ENCODE results near the gene DEDD. TPM values are rescaled to one million over a fixed set of nuclear protein-coding genes. Genes with fewer than 3 reads are reported as not detected.
A peak's percentile ranks its signal among the peaks of the same experiment; 100 is the strongest.

DEDD gene
- polyA plus RNA-seq, 3 donors = 47.6 to 57.0 (median 55.1) TPM

DNA sequence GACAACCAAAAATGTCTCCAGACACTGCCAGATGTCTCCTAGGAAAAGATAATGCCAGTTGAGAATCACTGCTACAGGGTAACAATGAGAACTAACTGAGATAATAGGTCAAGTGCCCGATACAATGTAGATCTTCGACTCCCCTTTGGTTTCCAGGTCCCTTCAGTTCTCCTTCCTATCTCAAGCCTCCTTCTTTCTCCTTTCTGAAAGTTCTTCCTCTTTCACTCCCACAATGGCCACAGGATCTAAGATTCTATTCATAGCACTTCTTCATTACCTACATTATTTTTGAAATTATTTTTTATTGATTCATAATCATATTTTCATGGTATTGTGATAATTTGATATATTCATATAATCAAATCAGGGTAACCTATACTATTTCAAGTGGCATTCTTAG lies 20.9 kb downstream of the DEDD start:
- no peak for DNase-seq (ENCODE audit: extremely low read depth in 1 of 11, low read depth in 9 of 11, low spot score in 4 of 11)

DNA sequence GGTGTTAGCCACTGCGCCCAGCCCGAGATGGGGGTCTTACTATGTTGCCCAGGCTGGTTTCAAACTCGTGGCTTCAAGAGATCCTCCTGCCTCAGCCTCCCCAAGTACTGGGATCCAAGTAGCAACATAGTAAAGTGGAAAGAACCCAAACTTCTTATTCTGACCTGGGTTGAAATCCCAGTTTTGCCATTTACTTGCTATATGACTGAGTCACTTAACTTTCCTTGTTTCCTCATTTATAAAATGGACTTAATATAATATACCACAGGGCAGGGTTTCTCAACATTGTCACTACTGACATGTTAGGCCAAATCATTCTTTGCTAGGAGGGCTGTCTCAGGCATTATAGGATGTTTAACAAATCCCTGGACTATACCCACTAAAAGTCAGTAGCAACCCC lies 21.4 kb downstream of the DEDD start:
- no peak for DNase-seq (ENCODE audit: extremely low read depth in 1 of 11, low read depth in 9 of 11, low spot score in 4 of 11)

DNA sequence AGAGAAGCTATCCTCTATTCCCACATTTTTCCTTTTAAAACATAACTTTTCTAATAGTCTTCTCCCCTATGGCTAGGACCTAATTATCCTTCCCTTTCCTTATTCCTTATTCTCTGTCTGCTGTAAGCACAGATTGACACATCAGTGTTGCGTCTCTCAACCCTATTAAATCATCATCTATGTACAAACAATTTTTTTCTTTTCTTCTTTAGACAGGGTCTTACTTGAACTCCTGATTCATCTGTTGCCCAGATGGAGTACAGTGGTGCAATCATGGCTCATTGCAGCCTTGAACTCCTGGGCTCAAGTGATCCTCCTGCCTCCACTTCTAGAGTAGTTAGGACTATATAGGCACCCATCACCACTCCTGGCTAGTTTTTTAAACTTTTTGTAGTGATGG lies 26.0 kb downstream of the DEDD start:
- DNase-seq (ENCODE audit: extremely low read depth in 1 of 11, low read depth in 9 of 11, low spot score in 4 of 11) = no peak

DNA sequence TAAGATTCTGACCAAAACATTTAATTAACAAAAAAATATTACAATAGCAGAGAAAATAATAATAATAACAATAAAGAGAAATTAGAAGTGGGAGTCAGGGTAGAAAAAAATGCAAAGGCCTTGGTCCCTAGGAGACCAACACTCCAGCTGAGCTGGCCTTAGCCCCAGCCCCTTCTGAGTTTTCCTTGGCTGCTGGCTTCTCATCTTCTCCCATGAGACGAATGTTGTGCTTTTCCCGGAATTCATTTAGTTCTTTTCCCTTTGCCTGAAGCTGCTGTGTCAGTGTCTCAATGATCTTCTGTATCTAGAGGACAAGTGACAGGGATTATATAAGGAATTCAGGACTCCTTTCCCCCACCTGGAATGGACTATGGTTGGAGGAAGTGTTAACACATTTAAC lies 31.9 kb downstream of the DEDD start:
- no peak for DNase-seq (ENCODE audit: extremely low read depth in 1 of 11, low read depth in 9 of 11, low spot score in 4 of 11)

DNA sequence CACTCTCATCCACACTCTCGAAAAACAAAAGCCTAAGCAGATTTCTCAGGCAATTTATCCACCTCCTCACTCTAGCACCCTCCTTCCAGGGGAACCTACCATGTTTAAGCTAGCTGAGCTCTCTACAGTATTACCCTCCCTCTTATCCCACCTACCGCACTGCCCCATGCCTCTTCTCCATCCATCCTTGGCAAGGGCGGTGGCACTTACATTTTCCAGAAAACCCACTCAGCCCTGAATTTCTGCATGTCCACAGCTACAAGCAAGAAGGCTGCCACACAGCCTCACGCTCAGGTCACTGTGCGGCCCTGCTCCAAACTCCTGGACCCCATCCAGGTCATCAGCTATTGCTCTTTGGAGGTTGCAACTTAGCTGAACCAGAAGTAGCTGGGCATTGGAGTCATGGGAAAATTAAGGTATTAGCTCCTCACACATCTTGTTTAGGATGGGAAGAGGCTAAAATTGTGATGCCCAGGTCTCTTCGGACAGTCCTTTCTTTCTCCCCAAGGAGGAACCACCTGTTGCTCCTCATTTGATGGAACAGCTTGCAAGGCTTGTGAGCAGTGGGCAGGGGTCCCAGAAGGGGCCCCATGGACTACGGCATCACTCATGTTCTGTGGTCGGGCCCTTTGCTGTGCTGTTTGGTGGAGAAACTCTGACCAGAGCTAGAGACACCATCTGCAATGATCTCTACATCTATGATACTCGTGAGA lies 33.2 kb downstream of the DEDD start:
- no peak for DNase-seq (ENCODE audit: extremely low read depth in 1 of 11, low read depth in 9 of 11, low spot score in 4 of 11)

DNA sequence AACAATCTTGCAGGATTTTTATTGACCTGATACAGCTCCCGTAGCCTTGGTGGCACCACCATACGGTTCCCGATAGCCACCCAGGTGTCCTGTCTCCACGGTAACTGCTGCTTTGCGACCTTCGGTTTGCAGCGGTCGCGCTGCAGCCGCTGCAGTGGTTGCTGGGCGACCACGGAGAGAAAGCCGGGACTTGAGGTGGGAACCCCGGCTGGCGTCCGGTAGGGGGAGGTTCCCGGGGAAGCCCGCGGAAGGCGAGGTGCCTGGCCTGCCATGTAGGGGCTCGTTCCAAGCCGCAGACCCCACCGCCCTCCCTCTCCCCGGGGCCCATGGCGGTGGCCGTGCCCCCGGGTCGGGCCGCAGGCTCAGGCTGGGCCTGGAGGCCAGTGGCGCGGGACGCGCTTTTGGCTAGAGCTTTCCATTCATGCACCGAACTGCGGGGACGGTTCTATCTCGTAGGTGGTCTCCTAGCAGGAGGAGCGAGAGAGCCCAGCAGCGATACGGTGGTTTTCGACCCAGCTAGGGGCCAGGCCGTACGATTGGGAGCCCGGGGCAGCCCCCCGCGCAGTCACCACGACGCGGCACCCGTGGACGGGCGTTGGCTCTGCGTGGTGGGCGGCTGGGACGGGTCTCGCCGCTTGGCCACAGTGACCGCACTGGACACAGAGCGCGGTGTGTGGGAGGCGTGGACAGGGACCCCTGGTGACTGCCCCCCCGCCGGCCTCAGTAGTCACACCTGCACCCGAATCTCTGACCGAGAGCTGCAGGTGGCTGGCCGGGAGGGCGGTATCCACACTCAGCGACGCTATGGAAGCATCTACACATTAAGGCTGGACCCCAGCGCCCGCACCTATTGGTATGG lies 34.0 kb downstream of the DEDD start, which contains the start of gene KLHDC9:
KLHDC9 (plus strand) TSS at position 152 of the 859 bp plus-strand sequence; CDS start at position 327, 175 bp downstream.
- peak in 9 of 11 donors; percentile 66 to 86 (median 80) for DNase-seq (ENCODE audit: extremely low read depth in 1 of 11, low read depth in 9 of 11, low spot score in 4 of 11)

GRCh38 chr1:161096530-161096929 lies 35.9 kb downstream of the DEDD start:
- DNase-seq (ENCODE audit: extremely low read depth in 1 of 11, low read depth in 9 of 11, low spot score in 4 of 11) = no peak

DNA sequence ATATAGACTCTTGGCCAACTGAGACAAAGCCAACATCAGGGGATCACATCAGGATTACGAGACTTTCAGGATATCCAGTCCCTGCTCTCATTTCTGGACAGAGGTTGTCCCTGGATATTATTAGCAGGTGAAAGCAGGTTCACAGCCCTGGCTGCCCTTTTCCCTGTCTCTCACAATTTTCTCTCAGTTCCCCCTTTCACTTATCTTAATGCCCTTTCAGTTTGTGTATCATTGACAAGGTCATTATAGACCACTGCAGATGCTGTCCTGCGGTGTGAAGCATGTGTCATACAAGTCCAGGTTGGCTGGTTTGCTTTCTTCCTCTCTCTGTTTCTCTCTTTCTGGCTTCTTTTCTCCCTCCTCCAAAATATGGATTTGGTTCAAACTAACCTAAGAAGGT lies 36.5 kb downstream of the DEDD start:
- DNase-seq (ENCODE audit: extremely low read depth in 1 of 11, low read depth in 9 of 11, low spot score in 4 of 11) = no peak

- DNase-seq (ENCODE audit: extremely low read depth in 1 of 11, low read depth in 9 of 11, low spot score in 4 of 11) = no peak
Observed at GRCh38 chr1:161095230-161095629, 37.2 kb downstream of the DEDD start.

GRCh38 chr1:161094481-161094880 lies 38.0 kb downstream of the DEDD start:
- no peak for DNase-seq (ENCODE audit: extremely low read depth in 1 of 11, low read depth in 9 of 11, low spot score in 4 of 11)

DNA sequence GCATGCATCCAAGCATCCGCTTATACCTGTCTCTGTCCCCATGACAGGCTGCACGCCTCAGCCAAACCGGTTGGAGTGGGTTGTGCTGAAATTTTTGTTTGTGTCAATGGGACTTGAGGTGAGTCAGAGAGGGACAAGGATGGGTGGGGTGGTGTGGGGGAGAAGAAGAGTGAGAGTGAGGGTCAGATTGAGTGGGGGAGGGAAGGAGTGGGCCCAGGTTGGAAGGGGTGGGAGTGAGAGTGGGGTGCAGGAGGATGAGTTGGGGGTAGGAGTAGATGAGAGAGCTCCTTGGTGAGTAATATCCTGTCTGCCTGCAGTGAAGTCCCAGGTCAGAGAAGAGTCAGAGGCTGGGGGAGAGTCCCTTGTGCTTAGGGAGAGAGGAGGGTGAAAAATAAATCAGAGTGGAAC lies 39.8 kb downstream of the DEDD start:
- DNase-seq (ENCODE audit: extremely low read depth in 1 of 11, low read depth in 9 of 11, low spot score in 4 of 11) = no peak

DNA sequence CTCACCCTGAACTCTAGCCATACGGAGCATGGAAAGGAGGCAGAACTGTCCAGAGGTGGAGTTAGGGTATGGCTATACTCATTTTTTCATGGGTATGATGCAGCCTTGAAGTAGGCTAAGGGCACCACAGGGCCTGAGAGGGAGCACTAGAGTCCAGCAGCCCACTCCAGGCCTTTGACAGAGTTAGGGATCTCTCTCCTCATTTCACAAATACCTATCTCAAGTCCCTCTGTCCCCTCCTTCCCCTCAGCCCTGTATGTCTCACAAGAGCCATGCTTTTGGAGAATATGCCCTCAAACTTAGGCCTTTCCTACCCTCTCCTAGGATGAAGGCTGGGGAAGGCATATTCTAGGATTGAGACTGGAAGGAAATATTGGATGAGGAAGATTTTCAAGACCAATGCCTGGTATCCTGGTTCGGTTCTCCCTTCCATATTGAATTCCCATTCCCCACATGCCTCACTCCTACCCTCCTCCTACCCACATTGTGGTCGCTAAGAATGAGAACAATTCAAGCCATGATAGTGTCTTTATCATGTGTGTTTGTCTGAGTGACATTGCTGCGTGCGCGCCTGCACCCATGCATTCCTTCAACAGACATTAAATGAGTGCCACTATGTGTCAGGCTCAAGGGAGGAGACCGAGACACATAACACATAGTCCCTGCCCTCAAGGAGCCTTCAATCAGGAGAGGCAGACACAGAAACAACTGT lies 40.5 kb downstream of the DEDD start:
- DNase-seq (ENCODE audit: extremely low read depth in 1 of 11, low read depth in 9 of 11, low spot score in 4 of 11) = no peak

- DNase-seq (ENCODE audit: extremely low read depth in 1 of 11, low read depth in 9 of 11, low spot score in 4 of 11) = no peak
Observed at GRCh38 chr1:161091093-161091492, 41.4 kb downstream of the DEDD start.

DNA sequence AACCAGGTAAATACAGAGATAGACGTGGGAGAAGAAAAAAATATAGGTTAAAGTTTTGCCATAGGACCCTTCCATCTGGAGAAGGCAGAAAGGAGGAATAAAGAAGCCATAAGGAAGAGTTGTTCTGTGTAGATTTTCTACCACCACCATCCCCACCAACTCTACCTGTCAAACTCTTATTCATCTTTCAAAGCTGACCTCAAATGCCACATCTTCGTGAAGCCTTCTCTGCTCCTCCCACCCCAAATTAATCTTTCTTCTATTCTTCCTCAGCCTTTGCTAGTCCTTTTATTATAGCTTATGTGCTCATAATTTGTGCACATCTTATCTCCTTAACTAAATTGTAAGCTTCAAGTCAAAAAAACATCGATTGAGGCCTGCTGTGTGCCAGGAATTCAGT lies 41.9 kb downstream of the DEDD start:
- DNase-seq (ENCODE audit: extremely low read depth in 1 of 11, low read depth in 9 of 11, low spot score in 4 of 11) = no peak

DNA sequence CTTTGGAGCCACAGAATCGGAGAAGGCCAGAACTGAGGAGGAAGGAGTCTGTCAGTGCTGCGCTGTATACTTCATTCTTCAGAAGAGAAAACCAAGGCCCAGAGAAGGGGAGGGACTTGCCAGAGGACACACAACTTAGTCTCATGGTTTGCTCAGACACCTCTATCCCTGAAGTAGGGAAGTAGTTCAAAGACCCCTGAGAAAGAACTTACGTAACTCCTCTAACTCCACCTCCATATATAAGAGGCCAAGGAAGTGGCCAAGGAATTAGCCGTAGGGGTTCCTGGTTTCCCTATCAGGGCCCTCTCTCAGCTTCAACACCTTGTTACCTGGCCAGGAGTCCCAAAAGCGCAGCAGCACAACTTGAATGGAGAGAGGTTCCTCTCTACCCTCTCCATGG lies 42.5 kb downstream of the DEDD start:
- no peak for DNase-seq (ENCODE audit: extremely low read depth in 1 of 11, low read depth in 9 of 11, low spot score in 4 of 11)

- peak in 5 of 11 donors; percentile 21 to 39 (median 35) for DNase-seq (ENCODE audit: extremely low read depth in 1 of 11, low read depth in 9 of 11, low spot score in 4 of 11)
Observed at GRCh38 chr1:161089251-161089924, 43.1 kb downstream of the DEDD start, which contains the start of gene NECTIN4. TSS of gene NECTIN4 (minus strand) at chr1:161089558. CDS start at chr1:161089296, 262 bp downstream.

DNA sequence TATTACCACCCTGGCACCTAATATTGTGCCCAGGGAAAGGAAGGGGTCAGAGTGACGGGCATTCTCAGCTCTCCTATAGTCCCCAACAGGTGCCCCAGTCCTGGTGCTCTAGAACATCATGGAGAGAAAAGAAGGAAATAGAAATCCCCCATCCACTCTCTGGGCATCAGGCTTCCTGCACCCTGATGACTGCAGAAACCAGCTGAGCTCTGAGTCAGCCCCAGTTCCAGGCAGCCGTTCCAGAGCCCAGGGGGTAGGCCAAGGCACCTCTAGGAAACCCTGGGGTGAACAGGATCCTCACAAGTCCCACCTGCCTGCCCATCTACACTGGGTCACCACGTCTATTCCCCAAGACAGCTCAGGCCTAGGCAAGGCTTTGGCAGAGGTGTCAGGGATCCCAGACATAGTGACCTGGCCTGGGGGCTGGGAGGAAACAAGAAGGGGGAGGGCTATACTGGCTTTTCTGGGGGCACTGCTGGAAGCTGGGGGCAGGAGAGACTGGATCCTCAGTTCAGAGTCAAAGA lies 43.8 kb downstream of the DEDD start:
- DNase-seq (ENCODE audit: extremely low read depth in 1 of 11, low read depth in 9 of 11, low spot score in 4 of 11) = no peak

GRCh38 chr1:161086457-161086856 lies 46.0 kb downstream of the DEDD start:
- no peak for DNase-seq (ENCODE audit: extremely low read depth in 1 of 11, low read depth in 9 of 11, low spot score in 4 of 11)

DNA sequence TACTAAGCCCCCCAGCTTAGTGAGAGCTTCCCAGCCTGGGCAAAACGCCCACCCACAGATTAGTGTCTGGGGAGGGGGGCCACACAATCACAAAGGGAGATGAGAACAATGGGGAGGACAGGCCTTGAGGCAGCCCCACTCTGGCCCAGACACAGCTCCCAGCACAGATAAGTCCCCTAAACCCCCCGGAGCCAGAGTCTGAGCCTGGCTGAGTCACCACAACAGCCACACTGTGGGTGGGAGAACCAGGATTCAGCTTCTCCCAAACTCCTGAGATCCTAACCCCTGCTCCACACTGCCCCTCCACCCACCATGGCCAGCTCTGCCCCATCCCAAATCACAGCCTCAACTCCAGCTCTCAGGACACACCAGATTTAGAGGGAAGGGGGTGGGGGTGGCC lies 47.3 kb downstream of the DEDD start:
- DNase-seq (ENCODE audit: extremely low read depth in 1 of 11, low read depth in 9 of 11, low spot score in 4 of 11) = no peak

Measured in renal cortex interstitium (tissue), 11 donors.